ENCODE measurements around the gene NCR2.

The NCR2 gene

GRCh38 chr6:41335296-41335695 is at the start of gene NCR2:
Gene NCR2 (plus strand): TSS chr6:41335608. CDS start chr6:41335877, 269 bp downstream.
- Histone ChIP-seq H3K9me3 (ENCODE audit: low read length) (no peaks in the 10 kb centered on the region), H3K9me2 (ENCODE audit: low read depth, low read length) (no peaks in the 10 kb centered on the region), H3K27me3 (ENCODE audit: insufficient read depth, low read length) (no peaks in the 10 kb centered on the region), H3K9ac (ENCODE audit: low read length) (no peak within 1 kb of the TSS), H3K4me3 (ENCODE audit: low read depth, low read length, poor library complexity, severe bottlenecking) (no peak within 1 kb of the TSS), H2AFZ (ENCODE audit: low read length) (no peak within 1 kb of the TSS), H3K36me3 (ENCODE audit: insufficient read depth, low read length) (no peaks in the 10 kb centered on the region), H4K20me1 (ENCODE audit: insufficient read depth, low read length) (no peaks in the 10 kb centered on the region), H3F3A (ENCODE audit: insufficient read depth, low read length) (no peaks in the 10 kb centered on the region), H3K27ac (ENCODE audit: low read depth, low read length, poor library complexity, severe bottlenecking) (no peak within 1 kb of the TSS), H3K4me2 (ENCODE audit: low read length) (no peak within 1 kb of the TSS), H3K79me2 (ENCODE audit: insufficient read depth, low read length) (no peaks in the 10 kb centered on the region), H3K4me1 (ENCODE audit: insufficient read depth, low read length, severe bottlenecking) (peaks cover 7% of the 10 kb centered on the region)
- TF ChIP-seq CTCF (IDR thresholded peaks at IDR 0.05; ENCODE audit: low read length), result no peak
- no peak for TF ChIP-seq EZH2 (IDR thresholded peaks at IDR 0.05; ENCODE audit: borderline replicate concordance, low read length)

GRCh38 chr6:41286544-41287346 is 48.7 kb upstream of the NCR2 start, which contains the start of gene TREM1:
Gene TREM1 (minus strand): TSS chr6:41286682. CDS start chr6:41286655, 27 bp downstream.
- Histone ChIP-seq H3K9ac (ENCODE audit: low read length) (no peak within 1 kb of the TSS), H3K9me3 (ENCODE audit: low read length) (no peaks in the 10 kb centered on the region), H3K4me3 (ENCODE audit: low read depth, low read length, poor library complexity, severe bottlenecking) (no peak within 1 kb of the TSS), H3F3A (ENCODE audit: insufficient read depth, low read length) (no peaks in the 10 kb centered on the region), H4K20me1 (ENCODE audit: insufficient read depth, low read length) (no peaks in the 10 kb centered on the region), H3K79me2 (ENCODE audit: insufficient read depth, low read length) (no peaks in the 10 kb centered on the region), H3K27me3 (ENCODE audit: insufficient read depth, low read length) (0 out of 2 replicates have a peak, but pooled peaks cover 3% of the 10 kb centered on the region), H3K4me2 (ENCODE audit: low read length) (no peak within 1 kb of the TSS), H3K27ac (ENCODE audit: low read depth, low read length, poor library complexity, severe bottlenecking) (no peak within 1 kb of the TSS), H3K36me3 (ENCODE audit: insufficient read depth, low read length) (no peaks in the 10 kb centered on the region), H3K4me1 (ENCODE audit: insufficient read depth, low read length, severe bottlenecking) (no peaks in the 10 kb centered on the region), H2AFZ (ENCODE audit: low read length) (no peak within 1 kb of the TSS), H3K9me2 (ENCODE audit: low read depth, low read length) (no peaks in the 10 kb centered on the region)
- no peak for TF ChIP-seq EZH2 (IDR thresholded peaks at IDR 0.05; ENCODE audit: borderline replicate concordance, low read length)
- TF ChIP-seq CTCF (IDR thresholded peaks at IDR 0.05; ENCODE audit: low read length), result no peak

DNA sequence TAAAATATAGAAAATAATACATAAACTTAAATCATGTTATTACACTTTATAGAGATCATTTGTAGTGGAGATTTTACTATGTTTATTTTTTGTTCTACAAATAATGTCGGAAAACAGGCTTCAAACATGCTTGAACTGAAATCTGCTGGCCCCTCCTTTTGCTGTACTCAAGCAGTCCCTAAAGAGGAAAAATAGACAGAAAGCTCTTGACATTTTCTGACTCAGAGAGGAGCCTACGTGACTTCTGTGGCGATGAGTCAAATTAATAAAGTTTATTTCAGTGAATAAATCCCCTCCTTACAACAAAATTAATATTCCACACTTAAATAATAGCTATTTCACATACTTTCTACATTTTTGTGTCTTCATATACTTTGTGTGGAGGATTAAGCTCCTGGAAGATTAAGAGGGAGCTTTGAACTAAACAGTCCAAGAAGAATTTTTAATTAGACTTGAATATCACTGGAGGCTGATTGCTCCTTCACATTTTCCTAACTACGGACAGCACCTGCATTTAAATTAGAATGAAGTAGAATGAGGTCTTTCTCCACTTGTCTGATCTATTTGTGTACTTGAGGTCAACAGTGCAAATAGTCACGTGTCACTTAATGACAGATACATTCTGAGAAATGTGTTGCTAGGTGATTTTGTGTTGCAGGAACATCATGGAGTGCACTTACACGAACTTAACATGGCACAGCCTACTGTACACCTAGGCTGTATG is 47.2 kb upstream of the NCR2 start:
- Histone ChIP-seq H3K36me3 (ENCODE audit: insufficient read depth, low read length) (no peaks in the 10 kb centered on the region), H3K4me1 (ENCODE audit: insufficient read depth, low read length, severe bottlenecking) (no peaks in the 10 kb centered on the region), H4K20me1 (ENCODE audit: insufficient read depth, low read length) (no peaks in the 10 kb centered on the region), H3K4me3 (ENCODE audit: low read depth, low read length, poor library complexity, severe bottlenecking) (no peak overlapping the region), H3K4me2 (ENCODE audit: low read length) (no peak overlapping the region), H3K9me3 (ENCODE audit: low read length) (no peaks in the 10 kb centered on the region), H3K27me3 (ENCODE audit: insufficient read depth, low read length) (0 out of 2 replicates have a peak, but pooled peaks cover 4% of the 10 kb centered on the region), H3K9ac (ENCODE audit: low read length) (no peak overlapping the region), H3K27ac (ENCODE audit: low read depth, low read length, poor library complexity, severe bottlenecking) (no peak overlapping the region), H3F3A (ENCODE audit: insufficient read depth, low read length) (no peaks in the 10 kb centered on the region), H2AFZ (ENCODE audit: low read length) (no peak overlapping the region), H3K79me2 (ENCODE audit: insufficient read depth, low read length) (no peaks in the 10 kb centered on the region), H3K9me2 (ENCODE audit: low read depth, low read length) (no peaks in the 10 kb centered on the region)
- TF ChIP-seq EZH2 (IDR thresholded peaks at IDR 0.05; ENCODE audit: borderline replicate concordance, low read length) (no peak), CTCF (IDR thresholded peaks at IDR 0.05; ENCODE audit: low read length) (no peak)
